ENCODE data around the gene AGA. TPM values are rescaled to one million over a fixed set of nuclear protein-coding genes. Genes with fewer than 3 reads are reported as not detected.

Gene AGA
- total and polyA plus RNA-seq, 2 donors (not counting 1 experiment from before 2014, with no cell fraction given), result 28.2 to 35.3 TPM

- Histone ChIP-seq H3K4me2 (replicated peaks; ENCODE audit: low read depth, low read length, poor library complexity, severe bottlenecking) (no peak overlapping the region), H3K27me3 (replicated peaks in 1 of 4; ENCODE audit: control extremely low read depth in 1 of 4, control insufficient read depth in 3 of 4, insufficient read depth in 4 of 4, low read length in 3 of 4) (peaks cover 0 to 3% (median 0%) of the 10 kb centered on the region in 4 experiments), H3K4me3 (ENCODE audit: control extremely low read depth in 1 of 5, extremely low read depth in 1 of 5, insufficient read depth in 1 of 5, low read depth in 2 of 5, low read length in 4 of 5) (no peak overlapping the region), H3K9ac (ENCODE audit: low read length) (no peak overlapping the region), H3K4me1 (ENCODE audit: control insufficient read depth in 2 of 2, insufficient read depth in 2 of 2, low read length in 2 of 2) (no peaks in the 10 kb centered on the region), H3K9me3 (ENCODE audit: control extremely low read depth in 1 of 3, control insufficient read depth in 2 of 3, insufficient read depth in 1 of 3, low read length in 2 of 3) (no peaks in the 10 kb centered on the region), H3K79me2 (ENCODE audit: control insufficient read depth, insufficient read depth, low read length) (no peaks in the 10 kb centered on the region), H2AFZ (ENCODE audit: insufficient read depth, low read depth, low read length, poor library complexity, severe bottlenecking) (no peak overlapping the region), H4K20me1 (ENCODE audit: control insufficient read depth, insufficient read depth, low read length, poor library complexity, severe bottlenecking) (no peaks in the 10 kb centered on the region), H3K36me3 (replicated peaks in 1 of 2; ENCODE audit: control extremely low read depth in 1 of 2, control insufficient read depth in 1 of 2, extremely low read depth in 1 of 2, insufficient read depth in 2 of 2, low read length in 1 of 2) (no peaks in the 10 kb centered on the region), H3K27ac (ENCODE audit: low read length in 2 of 2) (no peak overlapping the region)
- CTCF ChIA-PET, result no interaction called here
- intact Hi-C loops (cut with micrococcal nuclease), result no loop called here
- Mint-ChIP-seq H3K9me3 (ENCODE audit: insufficient read depth) (no peaks in the 10 kb centered on the region), H3K4me1 (no peaks in the 10 kb centered on the region), H3K27ac (no peak overlapping the region), H3K27me3 (peaks cover 14% of the 10 kb centered on the region), H3K4me3 (no peak overlapping the region)
- POLR2A ChIA-PET, result no interaction called here
- DNase-seq (no peak), ATAC-seq (ENCODE audit: low read depth) (no peak)
- TF ChIP-seq EZH2 (IDR thresholded peaks at IDR 0.05; ENCODE audit: borderline replicate concordance, insufficient read depth, low read depth, low read length, poor library complexity, severe bottlenecking) (no peak), CTCF (IDR thresholded peaks at IDR 0.05) (no peak)
- no CpG with 5 or more reads among the region's 2 CpGs for WGBS (ENCODE audit: insufficient coverage)
Observed at GRCh38 chr4:177396352-177396751, 45.9 kb downstream of the AGA start.

- H3K9me3 Mint-ChIP-seq (ENCODE audit: insufficient read depth), result no peaks in the 10 kb centered on the region
- no peak overlapping the region for H3K27ac Mint-ChIP-seq
- no peaks in the 10 kb centered on the region for H4K20me1 ChIP-seq (ENCODE audit: control insufficient read depth, insufficient read depth, low read length, poor library complexity, severe bottlenecking)
- WGBS (ENCODE audit: insufficient coverage), result 16% methylated on average over 8 of the region's 8 CpGs
- POLR2A ChIA-PET, result no interaction called here
- no peaks in the 10 kb centered on the region for H3K79me2 ChIP-seq (ENCODE audit: control insufficient read depth, insufficient read depth, low read length)
- no peak overlapping the region for H3K4me3 ChIP-seq (ENCODE audit: control extremely low read depth in 1 of 5, extremely low read depth in 1 of 5, insufficient read depth in 1 of 5, low read depth in 2 of 5, low read length in 4 of 5)
- H3K4me2 ChIP-seq (replicated peaks; ENCODE audit: low read depth, low read length, poor library complexity, severe bottlenecking), result no peak overlapping the region
- ATAC-seq (ENCODE audit: low read depth), result no peak
- CTCF ChIA-PET, result interaction anchor here (0.9 kb wide), 1 partner anchor 11 kb away, joined by 3 read pairs; no protein-coding TSS in a partner anchor
- TF ChIP-seq EZH2 (IDR thresholded peaks at IDR 0.05; ENCODE audit: borderline replicate concordance, insufficient read depth, low read depth, low read length, poor library complexity, severe bottlenecking) (no peak), CTCF (IDR thresholded peaks at IDR 0.05) (no peak)
- DNase-seq, result no peak
- peaks cover 0 to 3% (median 0%) of the 10 kb centered on the region in 4 experiments for H3K27me3 ChIP-seq (replicated peaks in 1 of 4; ENCODE audit: control extremely low read depth in 1 of 4, control insufficient read depth in 3 of 4, insufficient read depth in 4 of 4, low read length in 3 of 4)
- no peaks in the 10 kb centered on the region for H3K9me3 ChIP-seq (ENCODE audit: control extremely low read depth in 1 of 3, control insufficient read depth in 2 of 3, insufficient read depth in 1 of 3, low read length in 2 of 3)
- no peak overlapping the region for H2AFZ ChIP-seq (ENCODE audit: insufficient read depth, low read depth, low read length, poor library complexity, severe bottlenecking)
- H3K36me3 ChIP-seq (replicated peaks in 1 of 2; ENCODE audit: control extremely low read depth in 1 of 2, control insufficient read depth in 1 of 2, extremely low read depth in 1 of 2, insufficient read depth in 2 of 2, low read length in 1 of 2), result no peaks in the 10 kb centered on the region
- H3K4me3 Mint-ChIP-seq, result no peak overlapping the region
- no peak overlapping the region for H3K27ac ChIP-seq (ENCODE audit: low read length in 2 of 2)
- H3K4me1 Mint-ChIP-seq, result no peaks in the 10 kb centered on the region
- H3K9ac ChIP-seq (ENCODE audit: low read length), result no peak overlapping the region
- peaks cover 9% of the 10 kb centered on the region for H3K27me3 Mint-ChIP-seq
- H3K4me1 ChIP-seq (ENCODE audit: control insufficient read depth in 2 of 2, insufficient read depth in 2 of 2, low read length in 2 of 2), result no peaks in the 10 kb centered on the region
- intact Hi-C loops (cut with micrococcal nuclease), result no loop called here
Observed at GRCh38 chr4:177393236-177393635, 49.0 kb downstream of the AGA start.

All from B cell (primary cell).